NOMO-1 treated with DMSO at 0.1 percent for 48 hours (cell line): ENCODE measurements around the gene MCHR2.

Source experiments
- DNase-seq: peaks from one replicate; lab custom pipeline; 2025; ENCODE audit not compliant: unreplicated experiment; lab: John Stamatoyannopoulos, UW

Gene MCHR2

DNA sequence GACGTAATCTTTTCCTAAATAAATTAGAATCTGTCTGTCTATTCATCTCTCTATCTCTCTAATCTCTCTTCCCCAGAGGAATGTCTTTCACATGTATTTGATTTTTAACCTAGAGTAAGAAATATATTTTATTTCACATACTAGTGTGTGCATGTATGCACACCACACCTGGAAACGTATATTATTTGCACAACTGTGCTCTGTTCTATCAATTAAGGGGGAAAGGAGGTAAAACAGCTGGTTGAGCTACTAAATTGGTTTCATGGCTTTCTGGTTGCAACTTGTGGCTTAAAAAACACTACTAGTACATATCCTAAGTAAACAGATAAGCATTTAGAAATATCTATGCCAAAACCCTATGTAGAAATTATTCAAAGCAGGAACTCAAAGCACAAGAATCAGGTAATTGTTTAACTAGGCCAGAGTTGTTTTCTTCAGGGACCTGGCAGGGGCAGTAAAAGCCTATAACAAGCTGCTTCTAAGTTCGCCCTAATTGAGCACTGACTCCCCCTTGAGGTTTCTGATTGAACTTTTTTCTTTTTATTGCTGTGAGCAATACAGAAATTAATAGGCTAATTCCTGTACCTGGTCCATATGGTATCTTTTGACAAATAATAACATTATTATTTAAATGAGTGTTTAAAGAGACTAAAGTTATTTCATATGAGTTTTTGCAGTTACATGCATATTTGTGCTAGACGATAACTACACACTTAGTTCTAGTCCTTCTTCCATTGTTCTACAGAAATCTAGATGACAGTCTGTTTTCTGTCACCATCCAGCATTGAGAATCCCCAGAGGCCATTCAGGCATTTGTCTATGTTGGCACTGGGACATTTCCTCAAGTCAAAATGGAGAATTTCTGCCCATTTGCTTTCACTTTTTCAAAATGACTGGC lies 88.6 kb downstream of the MCHR2 start:
- DNase-seq, result peak; percentile 65

DNA sequence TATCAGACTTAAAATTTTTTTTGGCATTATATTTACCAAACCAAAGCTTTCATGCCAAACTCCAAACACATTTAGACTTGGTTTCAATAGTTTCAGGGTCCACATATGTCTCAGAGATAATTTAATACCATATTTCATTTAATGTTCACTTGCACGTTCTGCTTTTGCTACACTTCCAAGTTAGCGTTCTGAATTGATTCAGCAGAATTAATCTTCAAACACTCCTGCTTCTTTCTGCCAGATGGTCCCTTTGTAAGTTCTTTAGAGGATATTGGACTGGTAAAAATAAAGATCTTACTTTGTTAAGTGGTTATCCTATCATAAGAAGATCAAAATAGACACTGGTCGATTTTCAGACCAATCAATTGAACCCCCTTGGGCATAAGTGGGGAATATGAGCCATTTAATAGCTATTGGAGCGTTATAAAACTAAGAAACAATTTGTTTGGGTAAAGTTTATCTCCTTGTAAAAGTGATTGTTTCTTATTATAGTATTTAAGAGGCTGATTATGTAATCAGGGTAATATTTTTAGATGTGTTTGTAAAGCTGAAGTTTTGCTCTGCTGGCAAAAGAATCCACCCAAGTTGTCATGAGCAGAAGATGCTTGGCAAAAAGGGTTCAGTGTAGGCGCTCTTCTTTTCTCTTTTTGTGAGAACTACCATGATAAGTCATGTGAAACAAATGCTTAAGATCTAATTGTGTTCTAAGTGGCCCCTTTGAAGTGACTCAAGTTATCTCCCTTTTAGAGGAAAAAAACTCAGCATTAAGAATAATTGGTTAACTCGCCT lies 92.2 kb downstream of the MCHR2 start:
- no peak for DNase-seq

DNA sequence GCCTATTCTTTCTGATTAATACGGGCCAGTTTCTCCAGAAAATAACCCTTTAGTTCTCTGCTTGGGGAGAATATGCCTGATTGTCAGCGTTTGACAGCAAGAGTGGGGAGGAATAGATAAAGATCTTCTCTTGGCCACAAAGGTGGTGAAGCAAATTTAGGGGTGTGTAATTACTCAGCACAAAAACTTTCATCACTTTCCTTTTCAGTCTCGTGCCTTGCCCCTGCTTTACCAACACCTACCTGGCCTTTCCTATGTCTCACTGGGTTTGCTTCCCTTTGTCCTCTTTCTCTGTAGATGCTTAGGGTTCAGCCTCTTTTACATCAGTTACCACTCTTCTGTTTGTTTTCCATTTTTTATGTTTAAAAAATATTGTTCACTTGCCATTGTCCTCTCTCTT lies 99.2 kb downstream of the MCHR2 start:
- DNase-seq, result no peak

DNA sequence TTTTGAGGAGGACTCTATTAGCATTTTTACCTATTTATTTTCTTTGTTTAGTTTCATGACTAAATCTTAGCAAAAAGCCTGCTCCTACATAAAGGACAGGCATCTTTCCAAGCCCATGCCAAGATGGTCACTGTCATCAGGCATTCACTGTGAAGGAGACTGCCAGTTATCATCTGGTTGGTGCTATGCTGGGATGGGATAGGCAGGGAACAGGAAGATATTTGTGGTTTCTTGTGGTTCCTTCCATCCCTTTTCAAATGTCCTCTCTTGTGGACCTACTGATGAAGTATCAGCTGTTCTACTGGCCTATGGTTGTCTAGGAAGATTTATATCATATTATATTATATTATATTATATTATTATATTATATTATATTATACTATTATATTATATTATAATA lies 107.0 kb downstream of the MCHR2 start:
- DNase-seq, result no peak

DNA sequence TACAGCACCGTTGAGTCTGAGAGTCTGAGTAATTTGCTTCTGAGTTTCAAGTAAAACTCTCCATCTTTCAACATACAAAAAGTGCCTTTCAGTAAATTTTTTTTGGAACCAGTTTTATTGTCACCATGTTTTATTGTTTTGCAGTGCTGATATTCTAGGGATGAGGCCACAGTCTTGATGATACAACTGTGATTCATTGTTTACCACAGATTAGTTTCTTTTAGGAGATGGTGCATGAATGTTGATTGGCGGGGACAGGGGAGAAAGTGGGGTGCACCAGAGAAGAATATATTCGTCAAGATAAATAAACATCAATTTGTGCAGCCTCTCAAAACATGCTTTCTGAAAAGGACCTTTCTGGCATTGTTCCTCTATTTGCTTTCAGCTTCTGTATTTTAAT lies 109.0 kb downstream of the MCHR2 start:
- no peak for DNase-seq

DNA sequence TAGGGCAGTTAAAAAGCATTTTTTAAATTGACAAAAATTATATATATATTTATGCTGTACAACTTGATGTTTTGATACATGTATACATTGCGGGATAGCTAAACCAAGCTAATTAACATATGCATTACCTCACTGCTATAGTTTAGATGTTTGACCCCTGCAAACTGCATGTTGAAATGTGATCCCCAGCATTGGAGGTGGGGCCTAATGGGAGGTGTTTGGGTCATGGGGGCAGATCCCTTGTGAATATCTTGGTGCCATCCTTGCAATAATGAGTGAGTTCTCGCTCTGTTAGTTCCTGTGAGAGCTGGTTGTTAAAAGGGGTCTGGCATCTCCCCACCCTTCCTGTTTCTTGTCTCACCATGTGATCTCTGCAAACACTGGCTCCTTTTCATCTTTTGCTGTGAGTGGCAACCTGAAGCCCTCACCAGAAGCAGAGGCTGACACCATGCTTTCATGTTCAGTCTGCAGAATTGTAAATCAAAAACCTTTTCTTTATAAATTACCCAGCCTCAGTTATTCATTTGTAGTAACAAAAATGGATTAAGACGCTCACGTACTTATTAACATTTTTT lies 111.8 kb downstream of the MCHR2 start:
- no peak for DNase-seq

DNA sequence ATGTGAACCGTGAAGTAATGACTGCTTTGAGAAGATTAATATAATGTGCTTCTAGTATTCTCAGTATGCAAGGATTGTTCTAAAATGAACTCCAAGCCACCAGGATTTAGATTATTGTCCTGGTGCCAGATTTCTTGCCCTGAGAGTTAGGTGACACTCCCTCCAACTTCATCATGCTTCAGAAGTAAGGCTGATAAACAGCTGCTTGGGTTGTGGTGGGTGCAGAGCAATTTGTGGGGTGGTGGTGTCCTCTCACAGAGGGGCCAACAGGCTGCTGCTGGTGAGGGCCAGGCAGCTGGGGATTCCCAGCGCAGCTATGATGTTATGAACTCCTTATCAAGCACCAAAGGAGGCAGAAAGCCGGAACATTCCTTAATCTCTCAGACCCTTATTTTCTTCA lies 114.6 kb downstream of the MCHR2 start:
- DNase-seq, result no peak

DNA sequence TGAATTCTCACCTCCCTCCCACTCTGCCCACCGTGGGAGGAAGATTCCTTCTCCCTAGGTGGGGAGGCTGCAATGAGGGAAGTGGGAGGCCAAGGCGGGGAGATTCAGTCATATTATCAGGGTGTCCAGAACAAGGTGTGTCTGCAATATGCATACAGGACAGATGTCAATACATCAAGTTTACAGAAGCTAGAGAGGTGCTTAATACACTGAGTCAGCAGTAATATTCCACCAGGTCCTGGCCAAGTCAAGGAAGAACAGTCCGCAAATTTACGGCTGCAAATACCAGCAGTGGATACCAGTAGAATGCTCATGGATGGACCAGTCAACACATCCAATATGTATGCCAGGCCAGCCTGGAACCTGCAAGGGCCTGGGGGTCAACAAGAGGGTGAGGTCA lies 119.0 kb downstream of the MCHR2 start:
- DNase-seq, result no peak

DNA sequence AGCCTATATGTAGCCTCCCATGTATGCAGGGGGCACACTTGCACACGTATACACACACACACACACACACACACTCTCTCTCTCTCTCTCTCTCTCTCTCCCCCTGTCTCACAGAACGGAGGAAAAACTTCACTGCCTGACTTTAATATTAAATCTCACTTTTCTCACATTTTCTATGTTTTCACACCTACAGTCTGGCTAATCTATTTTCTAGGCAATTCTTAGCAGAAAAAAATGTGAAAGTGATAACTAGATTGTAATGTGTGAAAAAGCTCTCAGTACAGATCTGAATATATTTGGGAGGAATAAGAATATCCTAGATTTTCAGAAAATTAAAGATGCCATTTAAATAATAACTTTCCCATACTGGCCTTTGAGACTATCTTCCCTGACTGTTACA lies 120.9 kb downstream of the MCHR2 start:
- DNase-seq, result no peak

DNA sequence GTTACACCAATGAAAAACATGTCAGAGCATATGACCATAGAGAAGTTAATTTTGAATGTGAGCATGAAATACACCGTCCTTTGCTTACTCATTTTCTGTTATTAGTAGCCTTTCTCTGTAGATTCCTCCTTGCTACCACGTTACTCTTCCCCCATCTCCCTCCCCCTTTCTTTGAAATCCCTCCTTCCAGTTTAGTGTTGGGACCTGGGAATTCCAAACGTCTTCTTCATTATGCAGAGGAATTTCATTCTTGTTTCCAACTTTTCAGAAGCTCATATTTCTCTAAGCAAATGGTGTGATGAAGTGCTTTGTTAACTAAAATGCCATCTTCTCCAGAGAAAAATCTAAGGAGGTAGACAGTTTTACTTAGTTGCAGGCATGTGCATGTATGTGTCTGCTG lies 122.4 kb downstream of the MCHR2 start:
- DNase-seq, result no peak
